ENCODE measurements around the gene SCN2A. TPM values are rescaled to one million over a fixed set of nuclear protein-coding genes. Genes with fewer than 3 reads are reported as not detected.

SCN2A gene
- total and polyA plus RNA-seq, 2 of the 4 experiments (the other 2 are of a cell fraction), result 0.24 to 0.54 TPM

DNA sequence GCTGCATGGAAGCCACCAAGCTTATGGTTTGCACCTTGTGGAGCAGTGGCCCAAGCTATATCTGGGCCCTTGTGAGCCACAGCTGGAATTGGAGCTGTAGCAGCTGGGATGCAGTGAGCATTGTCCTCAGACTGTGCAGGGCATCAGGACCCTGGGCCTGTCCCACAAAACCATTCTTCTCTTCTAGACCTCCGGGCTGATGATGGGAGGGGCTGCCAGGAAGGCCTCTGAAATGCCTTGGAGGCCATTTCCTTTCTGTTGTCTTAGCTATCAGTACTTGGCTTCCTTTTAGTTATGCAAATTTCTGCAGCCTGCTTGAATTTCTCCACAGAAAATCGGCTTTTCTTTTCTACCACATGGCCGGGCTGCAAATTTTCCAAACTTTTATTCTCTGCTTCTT is 183.9 kb downstream of the SCN2A start:
- DNase-seq (no peak), ATAC-seq (ENCODE audit: low read depth) (no peak)
- POLR2A ChIA-PET (ENCODE audit: unreplicated experiment), result no interaction called here
- in situ Hi-C loops (cut with MboI; ENCODE audit: low sequenced_read_pairs) (no loop called here), dilution Hi-C loops (cut with HindIII; ENCODE audit: low sequenced_read_pairs, unreplicated experiment) (no loop called here), intact Hi-C loops (cut with micrococcal nuclease) (no loop called here)
- Histone ChIP-seq H3K9ac (ENCODE audit: low read depth, low read length) (no peak overlapping the region), H3K4me3 (ENCODE audit: insufficient read depth, low read depth, low read length) (no peak overlapping the region), H3K56ac (ENCODE audit: extremely low read depth, insufficient read depth, low read length) (no peak overlapping the region), H2BK15ac (ENCODE audit: low read depth, low read length) (no peak overlapping the region), H2AK5ac (ENCODE audit: low read depth, low read length) (no peak overlapping the region), H3K4me2 (ENCODE audit: low read depth, low read length) (no peak overlapping the region), H4K20me1 (ENCODE audit: insufficient read depth, low read length) (no peaks in the 10 kb centered on the region), H2BK5ac (ENCODE audit: low read depth, low read length, poor library complexity, severe bottlenecking) (no peak overlapping the region), H3K4ac (ENCODE audit: low read depth, low read length) (no peak overlapping the region), H2BK20ac (ENCODE audit: low read depth, low read length) (no peak overlapping the region), H4K91ac (ENCODE audit: insufficient read depth, low read depth, low read length) (no peak overlapping the region), H3K18ac (ENCODE audit: low read depth, low read length) (no peak overlapping the region), H3K9me3 (ENCODE audit: control insufficient read depth, insufficient read depth, low read length) (no peaks in the 10 kb centered on the region), H3K27ac (ENCODE audit: insufficient read depth, low read length) (no peak overlapping the region), H2AFZ (replicated peaks; ENCODE audit: low read length, poor library complexity) (no peak overlapping the region), H3K14ac (replicated peaks; ENCODE audit: low read depth, low read length) (no peak overlapping the region), H4K8ac (ENCODE audit: low read depth in 2 of 2, low read length in 2 of 2) (no peak overlapping the region), H3K23ac (ENCODE audit: low read depth, low read length) (no peak overlapping the region), H3K79me1 (ENCODE audit: low read depth in 1 of 2, low read length in 2 of 2) (no peaks in the 10 kb centered on the region), H4K5ac (ENCODE audit: low read depth, low read length) (no peak overlapping the region), H3K36me3 (ENCODE audit: control insufficient read depth, insufficient read depth, low read length) (no peaks in the 10 kb centered on the region), H2AK9ac (replicated peaks; ENCODE audit: low read depth, low read length, poor library complexity) (no peak overlapping the region), H3K9me1 (ENCODE audit: insufficient read depth, low read length) (no peaks in the 10 kb centered on the region), H3K4me1 (ENCODE audit: control insufficient read depth, insufficient read depth, low read length) (no peaks in the 10 kb centered on the region), H2BK120ac (ENCODE audit: low read depth, low read length) (no peak overlapping the region), H3K27me3 (ENCODE audit: control insufficient read depth, insufficient read depth, low read length) (no peaks in the 10 kb centered on the region)
- TF ChIP-seq RCOR1 (IDR thresholded peaks at IDR 0.05; ENCODE audit: insufficient replicate concordance, low read length) (no peak), MXI1 (IDR thresholded peaks at IDR 0.05; ENCODE audit: borderline replicate concordance, low read depth, low read length) (no peak), CEBPB (IDR thresholded peaks at IDR 0.05; ENCODE audit: low read depth, low read length) (no peak), BHLHE40 (IDR thresholded peaks at IDR 0.05; ENCODE audit: low read depth, low read length) (no peak), FOS (IDR thresholded peaks at IDR 0.05; ENCODE audit: low read depth, low read length) (no peak), POLR2A (IDR thresholded peaks at IDR 0.05; ENCODE audit: low read depth, low read length) (no peak), RAD21 (IDR thresholded peaks at IDR 0.05; ENCODE audit: low read length) (no peak), NFE2L2 (IDR thresholded peaks at IDR 0.05; ENCODE audit: low read depth, low read length) (no peak), SMC3 (IDR thresholded peaks at IDR 0.05; ENCODE audit: low read depth, low read length) (no peak), CHD1 (IDR thresholded peaks at IDR 0.05; ENCODE audit: low read depth, low read length) (no peak), MAFK (IDR thresholded peaks at IDR 0.05; ENCODE audit: low read depth, low read length) (no peak), RFX5 (IDR thresholded peaks at IDR 0.05; ENCODE audit: low read depth, low read length) (no peak), MAZ (IDR thresholded peaks at IDR 0.05; ENCODE audit: borderline replicate concordance, low read depth, low read length) (no peak)
- TF ChIP-seq, protein P1, sequence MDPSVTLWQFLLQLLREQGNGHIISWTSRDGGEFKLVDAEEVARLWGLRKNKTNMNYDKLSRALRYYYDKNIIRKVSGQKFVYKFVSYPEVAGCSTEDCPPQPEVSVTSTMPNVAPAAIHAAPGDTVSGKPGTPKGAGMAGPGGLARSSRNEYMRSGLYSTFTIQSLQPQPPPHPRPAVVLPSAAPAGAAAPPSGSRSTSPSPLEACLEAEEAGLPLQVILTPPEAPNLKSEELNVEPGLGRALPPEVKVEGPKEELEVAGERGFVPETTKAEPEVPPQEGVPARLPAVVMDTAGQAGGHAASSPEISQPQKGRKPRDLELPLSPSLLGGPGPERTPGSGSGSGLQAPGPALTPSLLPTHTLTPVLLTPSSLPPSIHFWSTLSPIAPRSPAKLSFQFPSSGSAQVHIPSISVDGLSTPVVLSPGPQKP (IDR thresholded peaks at IDR 0.05; ENCODE audit: borderline replicate concordance, low read depth, low read length), result no peak
- TF ChIP-seq, protein P2, sequence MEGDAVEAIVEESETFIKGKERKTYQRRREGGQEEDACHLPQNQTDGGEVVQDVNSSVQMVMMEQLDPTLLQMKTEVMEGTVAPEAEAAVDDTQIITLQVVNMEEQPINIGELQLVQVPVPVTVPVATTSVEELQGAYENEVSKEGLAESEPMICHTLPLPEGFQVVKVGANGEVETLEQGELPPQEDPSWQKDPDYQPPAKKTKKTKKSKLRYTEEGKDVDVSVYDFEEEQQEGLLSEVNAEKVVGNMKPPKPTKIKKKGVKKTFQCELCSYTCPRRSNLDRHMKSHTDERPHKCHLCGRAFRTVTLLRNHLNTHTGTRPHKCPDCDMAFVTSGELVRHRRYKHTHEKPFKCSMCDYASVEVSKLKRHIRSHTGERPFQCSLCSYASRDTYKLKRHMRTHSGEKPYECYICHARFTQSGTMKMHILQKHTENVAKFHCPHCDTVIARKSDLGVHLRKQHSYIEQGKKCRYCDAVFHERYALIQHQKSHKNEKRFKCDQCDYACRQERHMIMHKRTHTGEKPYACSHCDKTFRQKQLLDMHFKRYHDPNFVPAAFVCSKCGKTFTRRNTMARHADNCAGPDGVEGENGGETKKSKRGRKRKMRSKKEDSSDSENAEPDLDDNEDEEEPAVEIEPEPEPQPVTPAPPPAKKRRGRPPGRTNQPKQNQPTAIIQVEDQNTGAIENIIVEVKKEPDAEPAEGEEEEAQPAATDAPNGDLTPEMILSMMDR (conservative IDR thresholded peaks at IDR 0.05; ENCODE audit: low read depth, low read length), result no peak
- TF ChIP-seq, protein P3, sequence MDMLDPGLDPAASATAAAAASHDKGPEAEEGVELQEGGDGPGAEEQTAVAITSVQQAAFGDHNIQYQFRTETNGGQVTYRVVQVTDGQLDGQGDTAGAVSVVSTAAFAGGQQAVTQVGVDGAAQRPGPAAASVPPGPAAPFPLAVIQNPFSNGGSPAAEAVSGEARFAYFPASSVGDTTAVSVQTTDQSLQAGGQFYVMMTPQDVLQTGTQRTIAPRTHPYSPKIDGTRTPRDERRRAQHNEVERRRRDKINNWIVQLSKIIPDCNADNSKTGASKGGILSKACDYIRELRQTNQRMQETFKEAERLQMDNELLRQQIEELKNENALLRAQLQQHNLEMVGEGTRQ (IDR thresholded peaks at IDR 0.05; ENCODE audit: low read depth, low read length), result no peak
- CTCF ChIA-PET, result no interaction called here
- WGBS, 2 experiments (ENCODE audit: extremely low coverage in 2 of 2, insufficient read length in 1 of 2), result no CpG with 5 or more reads among the region's 3 CpGs
- BruUV-seq (replicated peaks), result no TSS peak
